SK-N-MC (cell line): Measurements from ENCODE around the gene AGAP1.

Experiments
- DNase-seq: peaks from one replicate; pipeline ENCODE4 v3.0.0-alpha.2; 2011; ENCODE audit warnings: low read depth, low spot score
- H3K27ac ChIP-seq: fragments of 200-600 bp; sonication (generic); 2 replicates; pipeline ENCODE4 v1.5.1; 2016; ENCODE audit warnings: mixed run types
- H3K36me3 ChIP-seq: fragments of 200-600 bp; sonication (generic); 2 replicates; pipeline ENCODE4 v1.6.1; 2017; ENCODE audit warnings: antibody characterized with exemption, low read length, mixed read lengths; ENCODE audit not compliant: insufficient read depth
- H3K4me3 ChIP-seq: fragments of 200-600 bp; sonication (generic); 2 replicates; pipeline ENCODE4 v1.5.1; 2016
- H3K9ac ChIP-seq: fragments of 200-600 bp; sonication (generic); 2 replicates; pipeline ENCODE4 v1.8.0; 2017; ENCODE audit warnings: mixed run types, mixed read lengths; ENCODE audit not compliant: insufficient read length
- H3K9me3 ChIP-seq: fragments of 200-600 bp; sonication (generic); 2 replicates; pipeline ENCODE4 v1.6.1; 2017; ENCODE audit warnings: low read depth, mild to moderate bottlenecking, antibody characterized with exemption, low read length, moderate library complexity, mixed read lengths
- EZH2 ChIP-seq: fragments of 200-600 bp; sonication (generic); IDR thresholded peaks from one replicate; pipeline ENCODE4 v1.6.1; 2017; ENCODE audit warnings: antibody characterized with exemption
- FOXP2 ChIP-seq: optimal IDR thresholded peaks from 2 replicates; pipeline ENCODE3; 2011; ENCODE audit warnings: mild to moderate bottlenecking, moderate library complexity; ENCODE audit not compliant: insufficient read depth; ENCODE audit errors: extremely low read length, control extremely low read depth
- POLR2AphosphoS5 ChIP-seq: IDR thresholded peaks from 2 replicates; pipeline ENCODE4 v1.6.1; 2012; ENCODE audit warnings: mild to moderate bottlenecking, low read depth, low read length, borderline replicate concordance

AGAP1 gene

DNA sequence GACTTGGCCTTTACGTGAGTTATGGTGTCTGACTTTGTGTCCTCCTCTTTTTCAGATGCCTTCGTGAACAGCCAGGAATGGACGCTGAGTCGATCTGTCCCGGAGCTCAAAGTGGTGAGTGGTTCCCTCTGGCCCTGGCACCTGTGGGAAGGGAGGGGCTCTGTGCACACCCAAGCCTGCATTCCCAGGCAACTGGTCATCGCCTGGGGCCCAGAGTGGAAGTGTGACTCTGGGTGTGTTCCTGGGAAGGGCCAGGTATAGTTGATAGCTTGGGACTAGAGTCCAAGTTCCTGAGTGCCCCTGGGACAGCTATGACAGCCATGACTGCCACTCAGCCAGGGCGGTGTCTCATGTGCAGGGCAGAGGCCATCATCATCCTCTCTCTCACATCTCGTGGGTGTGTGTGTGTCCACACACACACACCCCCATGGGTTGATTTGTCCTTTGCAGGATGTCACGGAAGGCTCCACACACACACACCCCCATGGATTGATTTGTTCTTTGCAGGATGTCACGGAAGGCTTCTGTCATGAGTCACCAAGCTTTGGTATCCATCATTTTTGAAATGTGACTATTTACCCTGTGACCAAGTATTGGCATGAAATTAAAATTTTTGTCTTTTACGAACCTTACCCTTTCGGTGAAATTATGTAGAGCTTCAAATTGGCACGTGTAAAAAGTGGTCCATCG, 215.4 kb downstream of the AGAP1 start:
- H3K4me3 ChIP-seq, result no peak overlapping the region
- no peaks in the 10 kb centered on the region; the same call in 1 of the 2 replicates for H3K36me3 ChIP-seq
- no peak overlapping the region for H3K27ac ChIP-seq
- no peaks in the 10 kb centered on the region for H3K9me3 ChIP-seq
- TF ChIP-seq EZH2, result no peak
- DNase-seq, result no peak
- H3K9ac ChIP-seq, result no peak overlapping the region

DNA sequence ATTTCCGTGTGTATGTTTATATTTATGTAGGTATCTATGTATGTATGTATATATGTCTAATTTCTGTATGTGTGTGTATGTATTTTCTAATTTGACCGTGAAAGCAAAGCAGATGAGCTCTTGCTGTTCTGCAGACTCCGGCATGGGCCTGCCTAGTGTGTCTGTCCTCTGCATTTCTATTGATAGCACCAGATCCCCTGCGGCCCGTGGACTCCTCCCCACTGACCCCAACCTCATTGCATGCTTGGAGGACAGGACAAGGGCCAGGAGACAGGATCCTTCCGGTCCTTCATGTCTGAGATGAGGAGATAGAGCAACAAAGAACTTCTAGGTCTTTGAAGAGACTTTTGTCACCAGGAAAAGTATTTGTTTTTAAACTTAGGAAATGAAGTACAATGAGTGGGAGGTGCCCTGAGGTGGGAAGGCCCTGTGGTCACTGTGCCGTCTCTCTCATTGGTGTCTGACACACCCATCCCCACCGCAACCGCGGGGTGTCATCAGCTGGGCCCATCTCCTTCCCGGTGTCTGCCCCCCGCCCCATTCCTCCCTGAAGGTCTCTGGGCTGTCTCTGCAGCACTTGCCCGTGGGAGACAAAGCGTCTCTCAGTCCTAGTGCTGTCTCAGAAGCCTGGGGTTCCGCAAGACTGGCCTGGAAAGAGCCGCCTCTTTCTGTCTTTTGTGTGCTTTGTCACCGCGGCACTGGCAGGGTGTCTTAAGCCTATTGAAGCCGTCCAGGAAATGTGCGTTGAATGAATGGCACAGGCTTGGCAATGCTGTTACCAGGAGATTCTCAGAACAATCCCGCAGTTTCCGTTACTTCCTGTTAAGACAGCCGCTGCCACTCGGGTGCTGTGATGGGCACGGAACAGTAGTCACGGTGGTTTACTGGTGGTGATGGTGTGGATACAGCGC, 216.4 kb downstream of the AGAP1 start:
- TF ChIP-seq POLR2AphosphoS5 (no peak), FOXP2 (no peak), EZH2 (no peak)
- H3K4me3 ChIP-seq, result no peak overlapping the region
- H3K36me3 ChIP-seq, result no peaks in the 10 kb centered on the region; the same call in 1 of the 2 replicates
- no peak overlapping the region for H3K9ac ChIP-seq
- no peak for DNase-seq
- H3K27ac ChIP-seq, result no peak overlapping the region
- no peaks in the 10 kb centered on the region for H3K9me3 ChIP-seq

DNA sequence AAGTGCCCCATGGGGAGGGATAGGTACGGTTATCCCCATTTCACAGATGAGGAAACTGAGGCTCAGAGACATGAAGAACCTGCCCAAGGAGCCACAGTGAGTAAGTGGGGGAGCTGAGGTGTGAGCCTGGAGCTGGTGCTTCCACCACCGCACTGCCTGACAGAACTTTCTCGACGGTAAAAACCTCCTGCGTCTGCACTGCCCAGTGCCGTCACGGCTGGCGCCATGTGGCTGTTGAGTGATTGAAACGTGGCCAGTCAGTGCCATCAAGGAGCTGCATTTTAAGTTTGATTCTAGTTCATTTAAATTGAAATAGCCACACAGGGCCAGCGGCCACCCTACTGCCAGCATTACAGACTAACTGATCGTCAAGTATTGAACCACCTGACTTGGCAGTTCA, 217.1 kb downstream of the AGAP1 start:
- no peak overlapping the region for H3K4me3 ChIP-seq
- H3K36me3 ChIP-seq, result no peaks in the 10 kb centered on the region; the same call in 1 of the 2 replicates
- H3K9me3 ChIP-seq, result no peaks in the 10 kb centered on the region
- no peak overlapping the region for H3K27ac ChIP-seq
- no peak for DNase-seq
- H3K9ac ChIP-seq, result no peak overlapping the region
- TF ChIP-seq FOXP2 (no peak), EZH2 (no peak), POLR2AphosphoS5 (no peak)

DNA sequence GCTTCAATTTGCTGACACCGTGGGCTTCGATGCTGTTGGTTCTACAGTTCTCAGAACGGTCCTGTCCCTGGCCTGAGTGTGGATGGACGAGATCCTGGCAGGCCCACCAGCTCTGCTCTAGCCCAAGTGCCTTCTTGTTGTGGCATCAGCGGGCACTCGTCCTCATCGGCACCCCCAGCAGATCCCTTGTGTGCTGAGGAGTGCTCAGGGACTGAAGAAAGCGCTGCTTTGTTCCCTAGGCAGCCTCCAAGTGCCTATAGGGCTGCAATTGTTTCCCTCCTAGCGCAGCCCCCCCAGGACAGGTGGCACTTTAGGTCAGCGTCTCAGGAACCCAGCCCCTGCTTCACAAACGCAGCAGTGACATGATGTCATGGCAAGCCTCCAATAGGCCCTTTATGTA, 217.7 kb downstream of the AGAP1 start:
- no peak for DNase-seq
- H3K36me3 ChIP-seq, result no peaks in the 10 kb centered on the region; the same call in 1 of the 2 replicates
- H3K27ac ChIP-seq, result no peak overlapping the region
- no peak overlapping the region for H3K9ac ChIP-seq
- H3K9me3 ChIP-seq, result no peaks in the 10 kb centered on the region
- TF ChIP-seq FOXP2, result no peak
- no peak for TF ChIP-seq EZH2
- no peak for TF ChIP-seq POLR2AphosphoS5
- no peak overlapping the region for H3K4me3 ChIP-seq

DNA sequence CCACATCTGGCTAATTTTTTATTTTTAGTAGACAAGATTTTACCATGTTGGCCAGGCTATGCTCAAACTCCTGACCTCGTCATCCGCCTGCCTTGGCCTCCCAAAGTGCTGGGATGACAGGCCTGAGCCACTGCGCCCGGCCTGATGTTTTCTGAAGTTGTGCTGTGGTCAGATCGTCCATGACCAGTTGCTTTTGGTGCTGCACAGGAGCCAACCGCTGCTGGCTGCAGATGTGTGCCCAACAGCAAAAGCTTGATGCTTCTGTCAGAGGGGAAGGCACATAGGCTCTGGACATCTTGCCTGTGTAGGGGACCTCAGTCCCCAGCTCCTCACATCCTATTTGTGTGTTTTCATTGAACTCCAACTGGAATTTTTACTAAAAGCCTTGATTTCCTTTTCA, 218.3 kb downstream of the AGAP1 start:
- Histone ChIP-seq H3K36me3 (no peaks in the 10 kb centered on the region; the same call in 1 of the 2 replicates), H3K27ac (no peak overlapping the region), H3K9me3 (no peaks in the 10 kb centered on the region), H3K9ac (no peak overlapping the region), H3K4me3 (no peak overlapping the region)
- no peak for DNase-seq
- TF ChIP-seq FOXP2 (no peak), EZH2 (no peak), POLR2AphosphoS5 (no peak)

DNA sequence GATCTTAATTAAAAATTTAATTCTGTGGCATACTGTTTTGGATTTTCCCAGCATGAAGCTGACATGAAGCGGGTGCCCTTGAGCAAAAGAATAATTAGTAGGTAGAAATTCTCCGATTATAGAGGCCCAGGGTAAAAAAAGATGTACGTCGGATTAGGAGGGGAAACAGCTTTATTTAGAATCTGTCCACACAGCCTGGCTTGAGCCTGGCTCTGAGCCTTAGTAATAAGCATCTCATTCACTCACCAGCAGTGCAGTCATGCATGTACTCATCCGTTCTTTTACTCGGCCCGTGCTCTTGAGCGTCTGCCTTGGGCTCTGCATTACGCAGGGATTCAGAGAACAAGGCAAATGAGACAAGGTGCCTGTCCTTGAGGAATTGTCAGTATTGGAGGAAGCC, 219.3 kb downstream of the AGAP1 start:
- Histone ChIP-seq H3K4me3 (no peak overlapping the region), H3K27ac (no peak overlapping the region), H3K9me3 (no peaks in the 10 kb centered on the region), H3K36me3 (peaks cover 2% of the 10 kb centered on the region; the same call in 1 of the 2 replicates), H3K9ac (no peak overlapping the region)
- TF ChIP-seq FOXP2 (no peak), EZH2 (no peak), POLR2AphosphoS5 (no peak)
- no peak for DNase-seq

DNA sequence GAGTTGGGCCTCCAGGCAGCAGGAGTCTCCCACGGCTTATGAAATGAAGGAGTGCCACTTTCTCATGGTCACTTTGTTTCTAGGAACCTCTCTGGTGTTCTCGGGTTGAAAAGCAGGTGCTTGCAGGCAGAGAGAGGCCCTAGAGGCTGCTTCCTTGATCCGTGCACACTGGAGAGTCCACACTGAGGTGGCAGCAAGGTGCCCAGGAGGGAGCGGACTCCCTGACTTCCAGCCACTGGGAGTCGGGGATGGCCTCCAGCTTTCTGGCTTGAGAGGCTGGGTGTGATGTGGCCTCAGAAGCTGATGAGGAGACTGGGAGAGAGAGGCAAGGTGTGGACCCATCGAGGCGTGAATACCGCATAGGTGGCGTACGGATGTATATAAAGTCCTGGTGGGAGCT, 221.8 kb downstream of the AGAP1 start:
- Histone ChIP-seq H3K36me3 (peaks cover 8% of the 10 kb centered on the region; the same call in 1 of the 2 replicates), H3K27ac (no peak overlapping the region), H3K9ac (no peak overlapping the region), H3K9me3 (no peaks in the 10 kb centered on the region), H3K4me3 (no peak overlapping the region)
- TF ChIP-seq POLR2AphosphoS5 (no peak), FOXP2 (no peak), EZH2 (no peak)
- DNase-seq, result no peak

DNA sequence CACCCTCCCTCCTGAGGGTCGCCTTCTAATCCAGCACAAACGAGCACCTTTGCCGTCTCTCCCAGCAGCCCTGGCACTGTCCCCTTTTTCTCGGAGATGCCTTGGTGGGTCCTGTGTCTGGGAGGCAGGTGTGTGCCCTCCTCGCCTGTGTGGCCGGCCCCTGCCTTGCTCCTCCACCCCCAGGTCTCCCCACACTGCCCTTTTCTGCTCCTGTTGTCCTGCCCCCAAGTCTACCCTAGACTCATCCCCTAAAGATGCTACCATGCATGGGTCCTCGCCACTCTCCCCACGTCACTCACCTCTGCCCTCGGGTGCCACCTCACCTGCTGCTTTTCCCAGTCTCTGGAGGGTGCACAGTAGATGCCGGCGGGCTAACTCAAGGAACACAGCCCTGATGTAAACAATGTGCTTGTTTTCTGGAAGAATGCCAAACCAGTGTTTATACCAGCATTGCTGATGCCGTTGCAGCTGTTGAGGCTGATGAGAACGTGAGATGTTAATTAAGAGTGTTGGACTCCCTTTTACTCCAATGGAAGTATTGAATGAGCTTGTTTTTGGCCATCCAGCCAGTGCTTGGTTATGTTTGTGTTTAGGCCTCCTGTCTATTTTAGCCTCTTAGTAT, 223.1 kb downstream of the AGAP1 start:
- TF ChIP-seq FOXP2, result no peak
- TF ChIP-seq POLR2AphosphoS5, result no peak
- no peak for TF ChIP-seq EZH2
- no peak for DNase-seq
- Histone ChIP-seq H3K9ac (no peak overlapping the region), H3K36me3 (peaks cover 13% of the 10 kb centered on the region; the same call in 1 of the 2 replicates), H3K4me3 (no peak overlapping the region), H3K27ac (no peak overlapping the region), H3K9me3 (no peaks in the 10 kb centered on the region)
